PC-3 (cell line): Measurements from ENCODE around the gene ETNK1.

Experiments
- EZH2 ChIP-seq: fragments of 300-600 bp; sonication (generic); IDR thresholded peaks from one replicate; pipeline ENCODE4 v1.6.1; 2017; ENCODE audit warnings: antibody characterized with exemption, mild to moderate bottlenecking, low read length; ENCODE audit not compliant: unreplicated experiment
- EZH2phosphoT487 ChIP-seq: fragments of 300-600 bp; sonication (generic); IDR thresholded peaks from 2 replicates; pipeline ENCODE4 v1.6.1; 2018; ENCODE audit warnings: mild to moderate bottlenecking, antibody characterized with exemption, low read length, borderline replicate concordance
- TF ChIP-seq, protein P1 (sequence below): fragments of 300-600 bp; sonication (generic); conservative IDR thresholded peaks from 2 replicates; pipeline ENCODE4 v1.5.1; 2017; ENCODE audit warnings: antibody characterized with exemption, low read depth, mild to moderate bottlenecking, low read length

DNA sequence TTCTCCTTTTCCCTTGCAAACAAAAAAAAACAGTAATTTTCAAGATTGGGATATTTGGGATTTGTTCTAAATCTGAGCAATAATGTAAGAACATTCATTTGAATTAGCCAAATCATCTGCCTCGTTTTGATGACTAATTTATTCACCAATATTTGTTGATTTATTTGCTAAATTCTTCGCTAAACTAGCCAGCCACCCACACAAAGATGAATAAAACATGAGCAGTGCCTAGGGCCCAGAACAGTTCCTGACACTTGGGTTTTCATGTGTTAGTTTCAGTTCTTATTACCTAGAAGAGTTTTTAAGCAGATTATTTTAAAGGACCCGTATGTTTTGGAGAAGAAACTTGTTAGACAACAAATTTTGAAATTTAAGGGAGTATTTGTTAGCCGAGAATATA, 1.4 kb downstream of the ETNK1 start:
- TF ChIP-seq, protein P1, sequence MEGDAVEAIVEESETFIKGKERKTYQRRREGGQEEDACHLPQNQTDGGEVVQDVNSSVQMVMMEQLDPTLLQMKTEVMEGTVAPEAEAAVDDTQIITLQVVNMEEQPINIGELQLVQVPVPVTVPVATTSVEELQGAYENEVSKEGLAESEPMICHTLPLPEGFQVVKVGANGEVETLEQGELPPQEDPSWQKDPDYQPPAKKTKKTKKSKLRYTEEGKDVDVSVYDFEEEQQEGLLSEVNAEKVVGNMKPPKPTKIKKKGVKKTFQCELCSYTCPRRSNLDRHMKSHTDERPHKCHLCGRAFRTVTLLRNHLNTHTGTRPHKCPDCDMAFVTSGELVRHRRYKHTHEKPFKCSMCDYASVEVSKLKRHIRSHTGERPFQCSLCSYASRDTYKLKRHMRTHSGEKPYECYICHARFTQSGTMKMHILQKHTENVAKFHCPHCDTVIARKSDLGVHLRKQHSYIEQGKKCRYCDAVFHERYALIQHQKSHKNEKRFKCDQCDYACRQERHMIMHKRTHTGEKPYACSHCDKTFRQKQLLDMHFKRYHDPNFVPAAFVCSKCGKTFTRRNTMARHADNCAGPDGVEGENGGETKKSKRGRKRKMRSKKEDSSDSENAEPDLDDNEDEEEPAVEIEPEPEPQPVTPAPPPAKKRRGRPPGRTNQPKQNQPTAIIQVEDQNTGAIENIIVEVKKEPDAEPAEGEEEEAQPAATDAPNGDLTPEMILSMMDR = no peak
- no peak for TF ChIP-seq EZH2
- TF ChIP-seq EZH2phosphoT487 = no peak
